Measurements from ENCODE around the gene MCCC2. TPM values are rescaled to one million over a fixed set of nuclear protein-coding genes. Genes with fewer than 3 reads are reported as not detected.

The MCCC2 gene
- total RNA-seq, 1 experiment from 2014 or later: 32.2 TPM

GRCh38 chr5:71586052-71586940 is 844 bp upstream of the MCCC2 start:
- no peaks in the 10 kb centered on the region for H3F3A ChIP-seq (ENCODE audit: low read length, unreplicated experiment)
- H3K27ac ChIP-seq (ENCODE audit: low read length): peak overlapping the region; percentile 72
- H3K4me3 ChIP-seq (ENCODE audit: low read length): peak overlapping the region; percentile 81
- H3K4me1 ChIP-seq (ENCODE audit: insufficient read depth, low read length): peaks cover 20% of the 10 kb centered on the region
- CTCF ChIA-PET: interaction anchor here (2.1 kb wide), 1 partner anchor 15 kb away, joined by 13 read pairs; no protein-coding TSS in a partner anchor
- ATAC-seq (no peak), DNase-seq (no peak)
- H3K9me2 ChIP-seq (replicated peaks; ENCODE audit: low read length): no peaks in the 10 kb centered on the region
- TF ChIP-seq EZH2phosphoT487 (IDR thresholded peaks at IDR 0.05; ENCODE audit: borderline replicate concordance, low read length) (no peak), EZH2 (IDR thresholded peaks at IDR 0.05; ENCODE audit: low read length, unreplicated experiment) (no peak)
- TF ChIP-seq, protein P1, sequence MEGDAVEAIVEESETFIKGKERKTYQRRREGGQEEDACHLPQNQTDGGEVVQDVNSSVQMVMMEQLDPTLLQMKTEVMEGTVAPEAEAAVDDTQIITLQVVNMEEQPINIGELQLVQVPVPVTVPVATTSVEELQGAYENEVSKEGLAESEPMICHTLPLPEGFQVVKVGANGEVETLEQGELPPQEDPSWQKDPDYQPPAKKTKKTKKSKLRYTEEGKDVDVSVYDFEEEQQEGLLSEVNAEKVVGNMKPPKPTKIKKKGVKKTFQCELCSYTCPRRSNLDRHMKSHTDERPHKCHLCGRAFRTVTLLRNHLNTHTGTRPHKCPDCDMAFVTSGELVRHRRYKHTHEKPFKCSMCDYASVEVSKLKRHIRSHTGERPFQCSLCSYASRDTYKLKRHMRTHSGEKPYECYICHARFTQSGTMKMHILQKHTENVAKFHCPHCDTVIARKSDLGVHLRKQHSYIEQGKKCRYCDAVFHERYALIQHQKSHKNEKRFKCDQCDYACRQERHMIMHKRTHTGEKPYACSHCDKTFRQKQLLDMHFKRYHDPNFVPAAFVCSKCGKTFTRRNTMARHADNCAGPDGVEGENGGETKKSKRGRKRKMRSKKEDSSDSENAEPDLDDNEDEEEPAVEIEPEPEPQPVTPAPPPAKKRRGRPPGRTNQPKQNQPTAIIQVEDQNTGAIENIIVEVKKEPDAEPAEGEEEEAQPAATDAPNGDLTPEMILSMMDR (conservative IDR thresholded peaks at IDR 0.05; ENCODE audit: low read depth, low read length): no peak
- intact Hi-C loops (cut with micrococcal nuclease): loop anchor here (2.0 kb wide), 1 partner anchor 15 kb away; no protein-coding TSS in a partner anchor
- no peaks in the 10 kb centered on the region for H3K9me3 ChIP-seq (ENCODE audit: low read length)
- POLR2A ChIA-PET (ENCODE audit: unreplicated experiment): no interaction called here
- H3K4me2 ChIP-seq (ENCODE audit: low read length): peak overlapping the region; percentile 79
- BruUV-seq (replicated peaks): TSS peak; percentile 92
- peaks cover 39% of the 10 kb centered on the region for H3K79me2 ChIP-seq (ENCODE audit: low read length)
- H3K27me3 ChIP-seq (ENCODE audit: low read length): no peaks in the 10 kb centered on the region
- peak overlapping the region; percentile 92 for H2AFZ ChIP-seq (ENCODE audit: low read length)
- H3K36me3 ChIP-seq (ENCODE audit: low read depth, low read length): no peaks in the 10 kb centered on the region
- no peaks in the 10 kb centered on the region for H4K20me1 ChIP-seq (ENCODE audit: low read length)
- peak overlapping the region; percentile 87 for H3K9ac ChIP-seq (ENCODE audit: low read length)

- Histone ChIP-seq H3K27ac (ENCODE audit: low read length) (peak overlapping the region; percentile 72), H3K4me2 (ENCODE audit: low read length) (peak overlapping the region; percentile 79), H3K4me1 (ENCODE audit: insufficient read depth, low read length) (peaks cover 20% of the 10 kb centered on the region), H3K9ac (ENCODE audit: low read length) (peak overlapping the region; percentile 87), H3K9me2 (replicated peaks; ENCODE audit: low read length) (no peaks in the 10 kb centered on the region), H3K4me3 (ENCODE audit: low read length) (peak overlapping the region; percentile 81), H4K20me1 (ENCODE audit: low read length) (no peaks in the 10 kb centered on the region), H3K36me3 (ENCODE audit: low read depth, low read length) (no peaks in the 10 kb centered on the region), H3K79me2 (ENCODE audit: low read length) (peaks cover 39% of the 10 kb centered on the region), H3F3A (ENCODE audit: low read length, unreplicated experiment) (no peaks in the 10 kb centered on the region), H3K27me3 (ENCODE audit: low read length) (no peaks in the 10 kb centered on the region), H3K9me3 (ENCODE audit: low read length) (no peaks in the 10 kb centered on the region), H2AFZ (ENCODE audit: low read length) (peak overlapping the region; percentile 92)
- peak; percentile 9 for ATAC-seq
- ChIA-PET CTCF (interaction anchor here (2.1 kb wide), 1 partner anchor 13 kb away, joined by 13 read pairs; no protein-coding TSS in a partner anchor), POLR2A (ENCODE audit: unreplicated experiment) (interaction anchor here (0.6 to 1.1 kb wide), 3 partner anchors 12 to 535 kb away, joined by 3 to 6 read pairs (median 4); no protein-coding TSS in a partner anchor)
- DNase-seq: peak; percentile 1
- no TSS peak for BruUV-seq (replicated peaks)
- intact Hi-C loops (cut with micrococcal nuclease): loop anchor here (1.0 to 2.0 kb wide), 2 partner anchors 13 to 28 kb away; no protein-coding TSS in a partner anchor
- TF ChIP-seq, protein P1 (conservative IDR thresholded peaks at IDR 0.05; ENCODE audit: low read depth, low read length): no peak
- no peak for TF ChIP-seq EZH2 (IDR thresholded peaks at IDR 0.05; ENCODE audit: low read length, unreplicated experiment)
- no peak for TF ChIP-seq EZH2phosphoT487 (IDR thresholded peaks at IDR 0.05; ENCODE audit: borderline replicate concordance, low read length)
Measured at GRCh38 chr5:71587766-71588532, 809 bp downstream of the MCCC2 start.
